Subcutaneous adipose tissue (tissue), 4 donors: ENCODE data around the gene CD58. TPM values are rescaled to one million over a fixed set of nuclear protein-coding genes. Genes with fewer than 3 reads are reported as not detected.

Source experiments
- CTCF ChIP-seq: fragments of 450-650 bp; IDR thresholded peaks from one replicate; pipeline ENCODE4 v1.5.1; 2016; ENCODE audit warnings: low read depth, mild to moderate bottlenecking, control low read depth, antibody characterized with exemption, moderate library complexity
- total RNA-seq, 4 donors: library from RNA; depleted of rRNA; stranded (reverse); fragments of >200 nt; gene quantifications; one replicate each; pipeline ENCODE4 v1.1.0, GENCODE V29; 2016

CD58 gene
- total RNA-seq, 4 donors from 2014 or later: 33.9 to 53.8 (median 43.0) TPM

GRCh38 chr1:116503546-116504307 lies 67.1 kb downstream of the CD58 start:
- TF ChIP-seq CTCF: no peak

- no peak for TF ChIP-seq CTCF
Observed at GRCh38 chr1:116502671-116503314, 68.0 kb downstream of the CD58 start.

- no peak for TF ChIP-seq CTCF
Observed at GRCh38 chr1:116501870-116502244, 69.0 kb downstream of the CD58 start.

- TF ChIP-seq CTCF: no peak
Observed at GRCh38 chr1:116501125-116501869, 69.5 kb downstream of the CD58 start.

- no peak for TF ChIP-seq CTCF
Observed at GRCh38 chr1:116498789-116499628, 71.8 kb downstream of the CD58 start.

- no peak for TF ChIP-seq CTCF
Observed at GRCh38 chr1:116497656-116498055, 73.2 kb downstream of the CD58 start.
